CD4-positive, alpha-beta T cell (primary cell): ENCODE data around the gene VASH2. TPM values are rescaled to one million over a fixed set of nuclear protein-coding genes. Genes with fewer than 3 reads are reported as not detected.

Experiments
- ATAC-seq: fragments of 200-7000 bp; cut with Tn5 transposase; one replicate; pipeline ENCODE4 v1.10.0; 2022; ENCODE audit warnings: mild to moderate bottlenecking; ENCODE audit not compliant: poor library complexity
- CTCF ChIA-PET: fragments of 350-600 bp; sonication (Branson Sonifier 250); formaldehyde crosslinking; loops from one replicate; lab custom pipeline; 2021; ENCODE audit warnings: antibody characterized with exemption, inconsistent platforms; lab: Charles Lee
- POLR2A ChIA-PET: fragments of 350-600 bp; sonication (Branson Sonifier 250); formaldehyde crosslinking; loops from one replicate; lab custom pipeline; 2021; ENCODE audit warnings: antibody characterized with exemption, inconsistent platforms; lab: Charles Lee
- DNase-seq, 14 experiments: peaks; one replicate each; pipeline ENCODE4 v3.0.0-alpha.2; 2013 to 2020; ENCODE audit warnings: mixed read lengths in 2 of 14
- H3K27ac ChIP-seq, 2 donors: one replicate each; pipeline versions ENCODE4 v1.5.1 to v1.7.0; 2013; ENCODE audit warnings: low read length in 2 of 2, low read depth in 1 of 2, mild to moderate bottlenecking in 1 of 2
- H3K27me3 ChIP-seq, 2 experiments: 1 replicate in 1 of 2; 2 replicates in 1 of 2; pipeline versions ENCODE4 v1.6.1 to v1.7.0; 2013; ENCODE audit warnings: low read length in 2 of 2, control low read depth in 1 of 2, mild to moderate bottlenecking in 1 of 2, moderate library complexity in 1 of 2; ENCODE audit not compliant: insufficient read depth in 2 of 2, control insufficient read depth in 1 of 2
- H3K36me3 ChIP-seq: one replicate; pipeline ENCODE4 v1.6.1; 2013; ENCODE audit warnings: low read length, control low read depth; ENCODE audit not compliant: insufficient read depth
- H3K4me1 ChIP-seq: one replicate; pipeline ENCODE4 v1.6.1; 2013; ENCODE audit warnings: low read length, control low read depth; ENCODE audit not compliant: insufficient read depth
- H3K4me3 ChIP-seq: one replicate; pipeline ENCODE4 v1.5.1; 2013; ENCODE audit warnings: mild to moderate bottlenecking, low read length, moderate library complexity
- H3K9me3 ChIP-seq, 2 experiments: 1 replicate in 1 of 2; 2 replicates in 1 of 2; pipeline versions ENCODE4 v1.6.1 to v1.7.0; 2013; ENCODE audit warnings: low read length in 2 of 2, mild to moderate bottlenecking in 2 of 2, control low read depth in 1 of 2, moderate library complexity in 1 of 2; ENCODE audit not compliant: control insufficient read depth in 1 of 2, insufficient read depth in 1 of 2
- H3K27ac Mint-ChIP-seq: one replicate; pipeline ENCODE4 v1.8.0; 2020; ENCODE audit warnings: mixed read lengths
- H3K27me3 Mint-ChIP-seq: one replicate; pipeline ENCODE4 v1.8.0; 2021; ENCODE audit warnings: mixed read lengths
- H3K36me3 Mint-ChIP-seq: one replicate; pipeline ENCODE4 v1.8.0; 2021; ENCODE audit warnings: low read depth, mixed read lengths
- H3K4me1 Mint-ChIP-seq: one replicate; pipeline ENCODE4 v1.8.0; 2021; ENCODE audit warnings: low read depth, mixed read lengths
- H3K4me3 Mint-ChIP-seq: one replicate; pipeline ENCODE4 v1.8.0; 2020; ENCODE audit warnings: mild to moderate bottlenecking, mixed read lengths
- H3K9me3 Mint-ChIP-seq: one replicate; pipeline ENCODE4 v1.8.0; 2020; ENCODE audit warnings: mixed read lengths
- CTCF ChIP-seq: fragments of 200-600 bp; IDR thresholded peaks from one replicate; pipeline ENCODE4 v1.8.0; 2022; ENCODE audit warnings: antibody characterized with exemption, mild to moderate bottlenecking
- intact Hi-C, 2 experiments: fragments of 100-400 bp; cut with DNase I in 1 of 2; cut with micrococcal nuclease in 1 of 2; formaldehyde crosslinking; loops; one replicate each; pipeline versions ENCODE4 v1.15.1 to v1.9.0; 2023 to 2025; cut with DNase I, micrococcal nuclease
- total RNA-seq, 174 experiments: library from RNA in 2 of 174; stranded (reverse) in 2 of 174; gene quantifications; one replicate each; pipeline ENCODE4 v1.2.3 and lab custom pipeline; 2021 to 2026

Gene VASH2
- total RNA-seq, 2 experiments from 2014 or later = 0.11 to 0.17 TPM

GRCh38 chr1:212958175-212958574 lies 7.8 kb downstream of the VASH2 start:
- POLR2A ChIA-PET = no interaction called here
- Histone ChIP-seq H3K4me3 (no peak overlapping the region), H3K27ac (no peak overlapping the region), H3K4me1 (no peaks in the 10 kb centered on the region), H3K27me3 (peaks cover 0 to 3% of the 10 kb centered on the region in 2 experiments), H3K9me3 (no peaks in the 10 kb centered on the region), H3K36me3 (no peaks in the 10 kb centered on the region)
- ATAC-seq (no peak), DNase-seq (no peak)
- Mint-ChIP-seq H3K36me3 (no peaks in the 10 kb centered on the region), H3K4me1 (no peaks in the 10 kb centered on the region), H3K27ac (no peak overlapping the region), H3K9me3 (no peaks in the 10 kb centered on the region), H3K27me3 (peaks cover 33% of the 10 kb centered on the region), H3K4me3 (no peak overlapping the region)
- no peak for TF ChIP-seq CTCF
- CTCF ChIA-PET = no interaction called here
- intact Hi-C loops = no loop called here

- H3K9me3 Mint-ChIP-seq = no peaks in the 10 kb centered on the region
- ChIA-PET POLR2A (no interaction called here), CTCF (no interaction called here)
- intact Hi-C loops = no loop called here
- peaks cover 22% of the 10 kb centered on the region for H3K27me3 Mint-ChIP-seq
- no peak overlapping the region for H3K4me3 Mint-ChIP-seq
- Histone ChIP-seq H3K9me3 (no peaks in the 10 kb centered on the region), H3K4me1 (no peaks in the 10 kb centered on the region), H3K27ac (no peak overlapping the region), H3K4me3 (no peak overlapping the region), H3K27me3 (peaks cover 0 to 4% of the 10 kb centered on the region in 2 experiments), H3K36me3 (no peaks in the 10 kb centered on the region)
- no peaks in the 10 kb centered on the region for H3K4me1 Mint-ChIP-seq
- H3K27ac Mint-ChIP-seq = no peak overlapping the region
- ATAC-seq (no peak), DNase-seq (no peak)
- no peaks in the 10 kb centered on the region for H3K36me3 Mint-ChIP-seq
- no peak for TF ChIP-seq CTCF
Observed at GRCh38 chr1:212959266-212960220, 9.2 kb downstream of the VASH2 start.

GRCh38 chr1:212960932-212961331 lies 10.6 kb downstream of the VASH2 start:
- peaks cover 19% of the 10 kb centered on the region for H3K27me3 Mint-ChIP-seq
- no peak for DNase-seq
- H3K9me3 ChIP-seq = no peaks in the 10 kb centered on the region

More at GRCh38 chr1:212960932-212961331, 10.6 kb downstream of the VASH2 start:
- Mint-ChIP-seq H3K36me3 (no peaks in the 10 kb centered on the region), H3K27ac (no peak overlapping the region), H3K4me3 (no peak overlapping the region), H3K4me1 (no peaks in the 10 kb centered on the region), H3K9me3 (no peaks in the 10 kb centered on the region)
- ChIA-PET POLR2A (no interaction called here), CTCF (no interaction called here)
- no peak for TF ChIP-seq CTCF
- Histone ChIP-seq H3K27ac (no peak overlapping the region), H3K36me3 (no peaks in the 10 kb centered on the region), H3K27me3 (peaks cover 0 to 3% of the 10 kb centered on the region in 2 experiments), H3K4me3 (no peak overlapping the region), H3K4me1 (no peaks in the 10 kb centered on the region)
- ATAC-seq = no peak
- intact Hi-C loops = no loop called here
